Fibroblast of villous mesenchyme (primary cell): ENCODE results near the gene TMED4. TPM values are rescaled to one million over a fixed set of nuclear protein-coding genes. Genes with fewer than 3 reads are reported as not detected.

Source experiments
- DNase-seq: peaks from one replicate; pipeline ENCODE4 v3.0.0-alpha.2; 2010; ENCODE audit warnings: low read depth
- H3K4me3 ChIP-seq: 2 replicates; pipeline ENCODE4 v1.5.1; 2011; ENCODE audit warnings: low read depth, mild to moderate bottlenecking, low read length
- CTCF ChIP-seq: IDR thresholded peaks from 2 replicates; pipeline ENCODE4 v1.5.1; 2012; ENCODE audit warnings: low read depth, mild to moderate bottlenecking, low read length; ENCODE audit not compliant: insufficient read depth
- total RNA-seq: library from RNA; depleted of rRNA; stranded (reverse); fragments of >200 nt; gene quantifications from 2 replicates; pipeline ENCODE4 v1.2.3, GENCODE V29; 2012

The TMED4 gene
- total RNA-seq, 1 donor: 84.2 TPM

- peak overlapping the region; percentile 3 for H3K4me3 ChIP-seq
- peak; percentile 85 for DNase-seq
Observed at GRCh38 chr7:44608916-44609648, 27.1 kb upstream of the TMED4 start.

GRCh38 chr7:44607141-44608068, 25.4 kb upstream of the TMED4 start:
- peak overlapping the region; percentile 82 for H3K4me3 ChIP-seq
- no peak for DNase-seq
- TF ChIP-seq CTCF: no peak

More at GRCh38 chr7:44608916-44609648, 27.1 kb upstream of the TMED4 start:
- TF ChIP-seq CTCF: no peak

- DNase-seq: peak; percentile 100
- TF ChIP-seq CTCF: no peak
- peak within 1 kb of the TSS; percentile 82 for H3K4me3 ChIP-seq
Observed at GRCh38 chr7:44606341-44607140, 24.5 kb upstream of the TMED4 start, which contains the start of gene OGDH. Gene OGDH, plus strand, starts transcription at chr7:44606627. Its CDS starts 17,717 bp downstream, at chr7:44624344.

- H3K4me3 ChIP-seq: no peak overlapping the region
- no peak for DNase-seq
- no peak for TF ChIP-seq CTCF
Observed at GRCh38 chr7:44604941-44605340, 22.9 kb upstream of the TMED4 start.

GRCh38 chr7:44603193-44603592, 21.2 kb upstream of the TMED4 start:
- no peak for TF ChIP-seq CTCF
- H3K4me3 ChIP-seq: no peak overlapping the region
- no peak for DNase-seq

GRCh38 chr7:44602576-44602910, 20.5 kb upstream of the TMED4 start:
- no peak for TF ChIP-seq CTCF
- DNase-seq: no peak
- H3K4me3 ChIP-seq: no peak overlapping the region
